Measurements from ENCODE around the gene ANKMY1. TPM values are rescaled to one million over a fixed set of nuclear protein-coding genes. Genes with fewer than 3 reads are reported as not detected.

ANKMY1 gene
- polyA plus RNA-seq, 3 donors: 2.1 to 22.9 (median 2.9) TPM

GRCh38 chr2:240440251-240440650, 117.5 kb downstream of the ANKMY1 start:
- WGBS (ENCODE audit: insufficient coverage): 91% methylated on average over 7 of the region's 12 CpGs
- Mint-ChIP-seq H3K36me3 (peaks cover 0 to 2% of the 10 kb centered on the region in 2 donors), H3K9me3 (peaks cover 0 to 5% (median 1%) of the 10 kb centered on the region in 7 donors), H3K27ac (no peak overlapping the region), H3K27me3 (ENCODE audit: low read depth in 3 of 3) (peaks cover 22 to 30% (median 27%) of the 10 kb centered on the region in 3 donors), H3K4me1 (peaks cover 3% of the 10 kb centered on the region), H3K4me3 (no peak overlapping the region)
- no peak overlapping the region for H3K9ac ChIP-seq (ENCODE audit: insufficient read depth, low read length, poor library complexity, severe bottlenecking)
- no peak for TF ChIP-seq CTCF (IDR thresholded peaks at IDR 0.05)
- intact Hi-C loops (cut with micrococcal nuclease): no loop called here
- H3K79me2 ChIP-seq (ENCODE audit: insufficient read depth, low read length): no peaks in the 10 kb centered on the region
- H2AFZ ChIP-seq (ENCODE audit: insufficient read depth, low read depth, low read length, poor library complexity, severe bottlenecking): no peak overlapping the region
- H3K36me3 ChIP-seq (replicated peaks in 1 of 2; ENCODE audit: control insufficient read depth in 1 of 2, insufficient read depth in 2 of 2, low read length in 2 of 2): no peaks in the 10 kb centered on the region
- no peak overlapping the region for H3K27ac ChIP-seq (ENCODE audit: low read depth in 1 of 2, low read length in 2 of 2)
- no peak for DNase-seq
- H4K20me1 ChIP-seq (ENCODE audit: insufficient read depth, low read length): no peaks in the 10 kb centered on the region
- H3K9me3 ChIP-seq (replicated peaks in 1 of 2; ENCODE audit: control insufficient read depth in 1 of 2, insufficient read depth in 1 of 2, low read length in 2 of 2): peaks cover 0 to 8% of the 10 kb centered on the region in 2 donors
- H3K27me3 ChIP-seq (ENCODE audit: control insufficient read depth in 2 of 2, insufficient read depth in 2 of 2, low read length in 2 of 2): peaks cover 17 to 21% of the 10 kb centered on the region in 2 donors
- H3K4me3 ChIP-seq (replicated peaks in 1 of 3; ENCODE audit: low read depth in 2 of 3, low read length in 3 of 3): no peak overlapping the region
- no peak overlapping the region for H3K4me2 ChIP-seq (replicated peaks; ENCODE audit: extremely low read depth, low read length, poor library complexity, severe bottlenecking)
- H3K4me1 ChIP-seq (ENCODE audit: control insufficient read depth in 1 of 2, insufficient read depth in 2 of 2, low read length in 2 of 2): peaks cover 0 to 10% of the 10 kb centered on the region in 2 donors

GRCh38 chr2:240439698-240440151, 118.1 kb downstream of the ANKMY1 start:
- peak overlapping the region in 1 of 7 donors; percentile 66 for H3K27ac Mint-ChIP-seq
- peaks cover 17 to 23% of the 10 kb centered on the region in 2 donors for H3K27me3 ChIP-seq (ENCODE audit: control insufficient read depth in 2 of 2, insufficient read depth in 2 of 2, low read length in 2 of 2)
- H3K4me3 Mint-ChIP-seq: no peak overlapping the region
- H3K4me1 Mint-ChIP-seq: peaks cover 4% of the 10 kb centered on the region
- peaks cover 0 to 5% (median 1%) of the 10 kb centered on the region in 7 donors for H3K9me3 Mint-ChIP-seq
- TF ChIP-seq CTCF (IDR thresholded peaks at IDR 0.05): no peak
- peaks cover 0 to 14% of the 10 kb centered on the region in 2 donors for H3K4me1 ChIP-seq (ENCODE audit: control insufficient read depth in 1 of 2, insufficient read depth in 2 of 2, low read length in 2 of 2)
- peaks cover 0 to 2% of the 10 kb centered on the region in 2 donors for H3K36me3 Mint-ChIP-seq
- no peaks in the 10 kb centered on the region for H4K20me1 ChIP-seq (ENCODE audit: insufficient read depth, low read length)
- intact Hi-C loops (cut with micrococcal nuclease): loop anchor here in 1 of 2 donors (10.0 kb wide), 1 partner anchor 205 kb away; no protein-coding TSS in a partner anchor
- H3K27ac ChIP-seq (ENCODE audit: low read depth in 1 of 2, low read length in 2 of 2): no peak overlapping the region
- DNase-seq: no peak
- no peaks in the 10 kb centered on the region for H3K36me3 ChIP-seq (replicated peaks in 1 of 2; ENCODE audit: control insufficient read depth in 1 of 2, insufficient read depth in 2 of 2, low read length in 2 of 2)
- H3K4me3 ChIP-seq (replicated peaks in 1 of 3; ENCODE audit: low read depth in 2 of 3, low read length in 3 of 3): no peak overlapping the region
- no peaks in the 10 kb centered on the region for H3K79me2 ChIP-seq (ENCODE audit: insufficient read depth, low read length)
- H3K9ac ChIP-seq (ENCODE audit: insufficient read depth, low read length, poor library complexity, severe bottlenecking): no peak overlapping the region
- H3K27me3 Mint-ChIP-seq (ENCODE audit: low read depth in 3 of 3): peaks cover 24 to 34% (median 26%) of the 10 kb centered on the region in 3 donors
- H2AFZ ChIP-seq (ENCODE audit: insufficient read depth, low read depth, low read length, poor library complexity, severe bottlenecking): no peak overlapping the region
- no peak overlapping the region for H3K4me2 ChIP-seq (replicated peaks; ENCODE audit: extremely low read depth, low read length, poor library complexity, severe bottlenecking)
- peaks cover 0 to 8% of the 10 kb centered on the region in 2 donors for H3K9me3 ChIP-seq (replicated peaks in 1 of 2; ENCODE audit: control insufficient read depth in 1 of 2, insufficient read depth in 1 of 2, low read length in 2 of 2)
- WGBS (ENCODE audit: insufficient coverage): 98% methylated on average over 8 of the region's 15 CpGs

Data from CD14-positive monocyte (primary cell).